ENCODE measurements around the gene TUBA4A.

The TUBA4A gene

DNA sequence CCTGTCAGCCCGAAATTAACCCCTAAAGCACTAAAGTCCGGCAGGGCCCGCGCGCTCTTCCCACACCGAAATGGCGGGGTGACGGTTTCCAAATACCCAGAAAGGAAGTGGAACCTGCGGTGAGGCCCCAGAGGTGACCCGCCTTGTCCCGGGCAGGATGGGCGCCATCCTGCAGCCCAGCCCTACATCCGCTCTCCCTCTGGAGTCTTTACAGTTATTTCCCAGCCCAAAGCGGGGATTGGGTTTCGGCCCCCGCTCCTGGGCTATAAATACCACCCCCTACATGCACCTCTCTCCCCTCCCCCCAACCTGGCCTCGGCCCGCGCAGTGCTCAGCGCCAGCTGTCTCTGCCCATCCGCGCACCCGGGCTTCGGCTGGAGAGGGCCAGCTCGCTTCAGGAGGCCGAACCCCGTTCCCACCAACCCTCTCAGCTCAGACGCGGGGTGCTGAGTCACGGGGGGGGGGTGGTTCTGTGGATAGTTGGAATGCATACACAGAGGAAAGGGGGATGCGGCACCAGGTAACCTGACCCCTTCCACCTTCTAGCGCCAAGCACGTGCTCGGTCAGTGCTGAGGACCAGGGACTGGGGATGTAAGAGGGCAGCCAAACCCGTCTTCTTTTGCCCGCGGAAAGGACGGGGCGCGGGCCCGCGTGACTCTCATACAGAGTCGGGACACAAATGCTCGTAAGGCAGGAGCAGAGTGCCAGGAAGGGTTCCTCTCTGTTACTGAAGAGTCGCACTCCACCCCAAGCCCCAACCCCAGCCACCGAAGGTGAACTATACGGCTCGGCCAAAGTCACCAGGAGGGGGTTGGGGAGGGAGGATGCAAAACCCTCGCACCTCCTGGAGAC, 592 bp downstream of the TUBA4A start, which contains the start of gene TUBA4B:
TSS of gene TUBA4B (plus strand) at position 344 of the 853 bp plus-strand sequence. CDS start at position 509, 165 bp downstream.
- FAIRE-seq (no peak), DNase-seq (ENCODE audit: insufficient read length, low spot score) (no peak)
- TF ChIP-seq SPI1 (IDR thresholded peaks at IDR 0.05; ENCODE audit: low read depth, low read length): peak; percentile 89
- TF ChIP-seq POU2F2 (IDR thresholded peaks at IDR 0.05; ENCODE audit: low read depth, low read length): peak; percentile 57; the same call in 1 of the 2 replicates
- no peak for TF ChIP-seq PAX5 (IDR thresholded peaks at IDR 0.05; ENCODE audit: insufficient read depth, low read length, severe bottlenecking)

DNA sequence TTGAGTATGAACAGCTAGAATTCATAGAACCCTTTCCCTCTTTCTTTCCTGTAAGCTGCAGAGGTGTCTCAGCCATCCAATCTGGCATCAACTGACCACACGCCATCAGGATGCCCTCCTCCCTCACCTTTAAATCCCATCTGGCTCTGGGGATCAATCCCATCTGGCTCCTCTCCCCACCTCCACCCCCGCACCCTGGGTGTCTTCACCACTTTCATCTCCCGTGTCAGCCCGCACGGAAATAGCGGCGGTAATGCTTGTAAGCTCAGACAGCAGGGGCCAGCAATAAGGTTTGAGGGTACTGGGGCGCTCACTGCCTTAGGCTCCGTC, 1.2 kb downstream of the TUBA4A start:
- TF ChIP-seq POU2F2 (IDR thresholded peaks at IDR 0.05; ENCODE audit: low read depth, low read length) (no peak), SPI1 (IDR thresholded peaks at IDR 0.05; ENCODE audit: low read depth, low read length) (no peak), POLR2A (IDR thresholded peaks at IDR 0.05; ENCODE audit: low read depth, low read length) (no peak)
- no peak for FAIRE-seq
- DNase-seq (ENCODE audit: insufficient read length, low spot score): no peak

DNA sequence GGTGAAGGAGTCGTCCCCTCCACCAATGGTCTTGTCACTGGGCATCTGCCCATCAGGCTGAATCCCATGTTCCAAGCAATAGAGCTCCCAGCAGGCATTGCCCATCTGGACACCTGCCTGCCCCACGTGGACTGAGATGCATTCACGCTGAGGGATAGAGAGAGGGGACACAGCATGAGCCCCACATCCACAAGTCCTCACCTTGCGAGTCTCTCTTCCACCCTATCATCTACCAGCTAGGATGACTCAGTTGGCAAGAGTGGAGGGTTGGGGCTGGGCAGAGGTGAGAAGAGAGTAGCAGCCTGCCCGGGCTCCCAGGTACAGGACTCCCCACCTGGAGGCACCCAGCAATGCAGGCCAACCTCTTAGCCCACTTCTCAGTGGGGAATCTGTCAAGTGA, 1.6 kb downstream of the TUBA4A start:
- FAIRE-seq (peak; percentile 60), DNase-seq (ENCODE audit: insufficient read length, low spot score) (no peak)
- TF ChIP-seq PAX5 (IDR thresholded peaks at IDR 0.05; ENCODE audit: insufficient read depth, low read length, severe bottlenecking) (no peak), SPI1 (IDR thresholded peaks at IDR 0.05; ENCODE audit: low read depth, low read length) (no peak), POLR2AphosphoS5 (IDR thresholded peaks at IDR 0.05; ENCODE audit: low read depth, low read length) (no peak), POLR2A (IDR thresholded peaks at IDR 0.05; ENCODE audit: low read depth, low read length) (no peak), TAF1 (IDR thresholded peaks at IDR 0.05; ENCODE audit: low read depth, low read length) (no peak), POU2F2 (IDR thresholded peaks at IDR 0.05; ENCODE audit: low read depth, low read length) (no peak)

DNA sequence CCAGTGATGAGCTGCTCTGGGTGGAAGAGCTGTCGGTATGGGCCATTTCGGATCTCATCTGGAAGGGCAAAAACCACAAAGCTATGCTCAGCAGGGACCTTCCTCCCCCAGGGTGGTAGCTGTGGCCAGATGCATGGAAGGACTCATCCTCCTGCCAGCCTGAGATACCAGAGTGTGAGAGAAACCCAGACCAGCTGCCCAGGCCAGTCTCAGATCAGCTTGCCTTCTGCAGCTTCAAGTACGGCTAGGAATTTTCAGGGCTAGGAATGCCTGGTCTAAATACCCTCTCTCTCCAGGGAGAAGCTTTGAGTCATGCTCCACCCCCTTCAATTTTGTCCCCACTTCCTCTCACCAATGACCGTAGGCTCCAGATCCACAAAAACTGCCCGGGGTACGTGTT, 2.1 kb downstream of the TUBA4A start:
- FAIRE-seq: no peak
- no peak for DNase-seq (ENCODE audit: insufficient read length, low spot score)
- no peak for TF ChIP-seq POLR2A (IDR thresholded peaks at IDR 0.05; ENCODE audit: low read depth, low read length)
- no peak for TF ChIP-seq TAF1 (IDR thresholded peaks at IDR 0.05; ENCODE audit: low read depth, low read length)
- no peak for TF ChIP-seq POLR2AphosphoS5 (IDR thresholded peaks at IDR 0.05; ENCODE audit: low read depth, low read length)
- TF ChIP-seq SPI1 (IDR thresholded peaks at IDR 0.05; ENCODE audit: low read depth, low read length): 0 out of 2 replicates have a peak, but pooled peaks have one; percentile 17
- TF ChIP-seq POU2F2 (IDR thresholded peaks at IDR 0.05; ENCODE audit: low read depth, low read length): no peak

DNA sequence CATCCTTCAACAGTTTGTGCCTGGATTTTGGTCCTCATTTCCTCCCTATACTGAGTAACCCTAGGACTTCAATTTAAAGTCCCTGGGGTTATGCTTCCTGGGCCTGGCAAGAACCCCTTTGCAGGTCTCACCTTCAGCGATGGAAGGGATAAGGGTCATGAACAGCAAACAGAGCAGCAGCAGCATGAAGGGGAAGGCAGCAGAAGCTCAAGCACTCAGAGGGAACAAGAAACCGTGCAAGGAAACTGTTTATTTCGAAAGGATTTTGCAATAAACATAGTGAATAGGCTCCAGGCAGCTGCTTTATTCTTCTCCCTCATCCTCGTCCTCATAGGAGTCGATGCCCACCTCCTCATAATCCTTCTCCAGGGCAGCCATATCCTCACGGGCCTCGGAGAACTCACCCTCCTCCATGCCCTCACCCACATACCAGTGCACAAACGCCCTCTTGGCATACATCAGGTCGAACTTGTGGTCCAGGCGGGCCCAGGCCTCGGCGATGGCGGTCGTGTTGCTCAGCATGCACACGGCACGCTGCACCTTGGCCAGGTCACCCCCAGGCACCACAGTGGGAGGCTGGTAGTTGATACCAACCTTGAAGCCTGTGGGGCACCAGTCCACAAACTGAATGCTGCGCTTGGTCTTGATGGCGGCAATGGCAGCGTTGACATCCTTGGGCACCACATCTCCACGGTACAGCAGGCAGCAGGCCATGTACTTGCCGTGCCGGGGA, 3.5 kb downstream of the TUBA4A start:
- DNase-seq (ENCODE audit: insufficient read length, low spot score) (no peak), FAIRE-seq (no peak)
- TF ChIP-seq PAX5 (IDR thresholded peaks at IDR 0.05; ENCODE audit: insufficient read depth, low read length, severe bottlenecking): no peak
- TF ChIP-seq SPI1 (IDR thresholded peaks at IDR 0.05; ENCODE audit: low read depth, low read length): no peak
- no peak for TF ChIP-seq POLR2AphosphoS5 (IDR thresholded peaks at IDR 0.05; ENCODE audit: low read depth, low read length)
- TF ChIP-seq POU2F2 (IDR thresholded peaks at IDR 0.05; ENCODE audit: low read depth, low read length): no peak
- TF ChIP-seq TAF1 (IDR thresholded peaks at IDR 0.05; ENCODE audit: low read depth, low read length): no peak
- TF ChIP-seq POLR2A (IDR thresholded peaks at IDR 0.05; ENCODE audit: low read depth, low read length): no peak

DNA sequence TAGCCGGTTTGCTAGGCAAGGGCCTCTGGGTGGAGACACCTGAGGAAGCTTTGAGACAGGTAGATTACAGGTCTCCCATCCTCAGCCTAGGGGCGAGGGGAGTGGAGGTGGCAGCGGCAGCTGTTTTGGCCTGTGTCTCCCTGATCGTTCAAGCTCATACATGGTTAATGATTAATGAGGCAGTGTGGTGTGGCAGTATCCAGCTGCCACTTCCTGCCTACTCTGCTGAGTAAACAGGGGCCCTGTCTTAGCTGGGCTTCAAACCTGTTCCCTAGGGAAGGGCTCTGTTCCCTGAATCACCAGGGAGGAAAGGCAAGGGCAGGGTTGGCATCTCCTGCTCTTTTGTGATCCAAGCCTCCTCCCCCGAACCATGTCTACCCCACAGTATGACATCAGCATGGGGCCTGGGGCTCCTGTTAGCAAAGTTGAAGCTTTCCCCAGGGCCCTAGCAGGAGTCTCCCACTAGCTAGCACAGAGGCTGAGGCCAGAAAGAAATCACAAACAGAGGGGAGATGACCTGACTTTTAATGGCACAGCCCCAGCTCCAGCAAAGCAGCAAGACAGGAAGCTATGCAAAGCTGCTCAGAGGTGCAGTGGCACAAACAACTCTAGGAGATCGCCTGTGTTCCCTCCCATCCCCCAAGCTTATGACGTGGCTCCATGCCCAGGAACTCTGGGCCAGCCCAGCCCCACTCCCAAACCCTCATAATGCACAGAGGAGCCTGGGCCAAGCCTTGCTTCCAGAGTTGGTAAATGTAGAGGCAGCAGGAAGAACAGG, 4.3 kb downstream of the TUBA4A start:
- TF ChIP-seq POU2F2 (IDR thresholded peaks at IDR 0.05; ENCODE audit: low read depth, low read length): peak; percentile 8
- no peak for TF ChIP-seq PAX5 (IDR thresholded peaks at IDR 0.05; ENCODE audit: insufficient read depth, low read length, severe bottlenecking)
- DNase-seq (ENCODE audit: insufficient read length, low spot score) (no peak), FAIRE-seq (peak; percentile 71)

DNA sequence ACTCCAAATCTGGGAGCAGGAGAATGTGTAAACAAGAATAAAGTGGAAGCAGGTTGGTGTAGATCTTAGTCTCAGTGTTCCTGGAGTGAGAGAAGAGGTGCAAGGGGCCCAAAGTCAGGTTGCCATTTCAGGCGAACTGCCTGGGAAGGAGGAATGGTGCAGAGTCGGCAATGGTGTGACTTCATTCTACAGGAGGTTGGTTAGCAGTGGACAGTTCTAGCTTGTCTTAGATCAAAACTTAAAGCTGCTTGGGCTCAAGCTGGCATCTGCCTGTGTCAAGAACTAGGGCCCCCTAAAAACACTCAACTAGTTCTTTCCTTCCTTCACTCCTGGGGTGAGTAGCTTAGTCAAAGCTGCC, 4.9 kb downstream of the TUBA4A start:
- no peak for DNase-seq (ENCODE audit: insufficient read length, low spot score)
- FAIRE-seq: no peak
- TF ChIP-seq SPI1 (IDR thresholded peaks at IDR 0.05; ENCODE audit: low read depth, low read length) (no peak), POLR2A (IDR thresholded peaks at IDR 0.05; ENCODE audit: low read depth, low read length) (no peak), PAX5 (IDR thresholded peaks at IDR 0.05; ENCODE audit: insufficient read depth, low read length, severe bottlenecking) (no peak), POU2F2 (IDR thresholded peaks at IDR 0.05; ENCODE audit: low read depth, low read length) (no peak), POLR2AphosphoS5 (IDR thresholded peaks at IDR 0.05; ENCODE audit: low read depth, low read length) (no peak), TAF1 (IDR thresholded peaks at IDR 0.05; ENCODE audit: low read depth, low read length) (no peak)

DNA sequence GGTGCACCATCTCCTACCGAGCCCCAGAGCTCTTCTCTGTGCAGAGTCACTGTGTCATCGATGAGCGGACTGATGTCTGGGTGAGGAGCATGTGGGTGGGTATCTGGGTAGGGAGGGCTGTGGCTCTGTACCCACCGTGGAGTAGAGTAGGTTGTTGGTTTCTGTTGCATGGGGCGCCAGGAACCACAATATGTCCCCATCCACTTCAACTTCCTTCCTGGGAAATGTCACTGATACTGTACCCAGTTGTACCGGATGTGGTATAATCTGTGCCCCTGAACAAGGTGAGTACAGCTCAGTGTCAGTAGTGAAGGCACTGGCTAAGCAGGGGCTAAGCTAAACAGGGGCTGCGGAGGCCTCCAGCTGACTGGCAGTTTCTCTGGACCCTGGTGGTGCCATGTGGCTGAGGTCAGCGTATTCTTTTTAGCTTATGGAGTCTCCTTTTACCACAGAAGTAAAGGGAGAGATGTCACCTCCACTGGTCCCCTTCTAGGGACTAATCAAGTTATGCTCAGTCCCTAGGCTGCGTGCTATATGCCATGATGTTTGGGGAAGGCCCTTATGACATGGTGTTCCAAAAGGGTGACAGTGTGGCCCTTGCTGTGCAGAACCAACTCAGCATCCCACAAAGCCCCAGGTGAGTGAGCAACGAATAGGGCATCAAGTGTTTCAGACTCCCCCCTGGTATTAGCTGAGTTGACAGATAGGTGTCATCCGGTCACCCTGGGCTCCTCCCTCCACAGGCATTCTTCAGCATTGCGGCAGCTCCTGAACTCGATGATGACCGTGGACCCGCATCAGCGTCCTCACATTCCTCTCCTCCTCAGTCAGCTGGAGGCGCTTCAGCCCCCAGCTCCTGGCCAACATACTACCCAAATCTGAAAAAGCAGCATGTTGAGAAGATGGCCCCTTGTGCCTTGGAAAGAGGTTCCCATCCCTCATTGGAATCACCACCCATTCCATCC, 5.8 kb downstream of the TUBA4A start:
- peak; percentile 16 for FAIRE-seq
- TF ChIP-seq POLR2AphosphoS5 (IDR thresholded peaks at IDR 0.05; ENCODE audit: low read depth, low read length) (no peak), TAF1 (IDR thresholded peaks at IDR 0.05; ENCODE audit: low read depth, low read length) (no peak), SPI1 (IDR thresholded peaks at IDR 0.05; ENCODE audit: low read depth, low read length) (no peak), POU2F2 (IDR thresholded peaks at IDR 0.05; ENCODE audit: low read depth, low read length) (no peak), POLR2A (IDR thresholded peaks at IDR 0.05; ENCODE audit: low read depth, low read length) (no peak), PAX5 (IDR thresholded peaks at IDR 0.05; ENCODE audit: insufficient read depth, low read length, severe bottlenecking) (no peak)
- no peak for DNase-seq (ENCODE audit: insufficient read length, low spot score)

All from GM12891 (cell line).